HL-60/S4 treated with retinoic acid at 250 ng/mL for 4 days and 3 days (cell line): ENCODE results near the gene TGFBR3.
"Not testable (repeated sequence)": the region's sequence is repeated elsewhere in the genome, so short reads cannot be mapped to it uniquely, and the experiment has no call there.

ENCODE experiments used
- in situ Hi-C: fragments of 300-500 bp; cut with MboI; formaldehyde crosslinking; loops from 2 replicates; pipeline ENCODE4 v1.7.0; 2022; ENCODE audit warnings: low sequenced_read_pairs

Gene TGFBR3

DNA sequence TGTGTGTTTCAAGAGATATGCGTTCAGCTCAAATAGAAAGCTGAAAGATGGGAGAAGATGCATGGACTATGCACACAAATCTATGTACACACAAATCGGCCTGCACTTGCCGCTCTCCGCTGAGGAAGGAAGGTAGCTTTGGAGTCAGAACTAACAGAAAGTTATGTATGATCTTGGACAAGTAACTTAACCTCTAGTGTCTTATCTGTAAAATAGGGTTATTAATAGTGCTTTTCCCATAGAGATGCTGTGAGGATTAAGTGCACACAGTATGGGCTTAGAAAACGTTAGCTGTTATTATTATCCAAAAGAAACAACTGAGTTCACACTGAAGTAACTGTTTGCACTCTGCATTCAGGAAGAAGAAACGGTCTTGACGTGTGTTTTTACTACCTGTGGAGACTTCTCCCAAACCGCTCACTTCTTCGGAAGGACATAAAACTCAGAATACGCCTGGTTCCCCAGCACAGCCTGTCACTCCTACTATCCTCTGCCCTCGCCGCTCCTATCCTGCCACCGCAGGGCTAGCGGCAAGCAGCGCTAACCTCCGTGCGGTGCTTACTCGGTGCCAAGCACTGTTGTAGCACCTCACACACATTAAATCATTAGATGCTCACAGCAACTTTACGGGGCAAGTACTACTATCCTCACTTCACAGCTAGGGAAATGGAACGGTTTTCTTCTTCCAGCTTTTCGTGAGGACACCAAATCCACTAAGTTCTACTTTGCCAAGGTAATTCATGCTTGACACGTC, 1.3 kb downstream of the TGFBR3 start:
- in situ Hi-C loops, result no loop called here

- in situ Hi-C loops, result no loop called here
Observed at GRCh38 chr1:91883470-91883869, 2.5 kb downstream of the TGFBR3 start.

DNA sequence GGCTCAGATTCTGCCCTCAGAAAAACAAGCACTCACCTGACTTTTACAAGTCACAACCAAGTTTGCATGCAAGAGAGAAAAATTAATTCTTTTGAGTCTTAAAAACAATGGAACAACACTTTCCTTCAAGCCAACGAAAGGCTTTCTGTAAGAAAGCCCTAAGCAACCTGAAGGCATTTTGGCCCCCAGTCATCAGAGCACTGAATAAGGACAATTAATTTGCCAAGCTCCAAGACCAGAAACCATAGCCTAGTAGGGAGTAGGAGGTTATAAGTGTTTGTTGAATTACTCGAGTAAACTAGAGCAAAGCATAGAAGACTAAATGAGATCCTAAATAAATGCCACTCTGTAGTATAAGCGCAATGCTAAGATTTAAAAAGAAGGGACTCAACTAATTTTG, 4.7 kb downstream of the TGFBR3 start:
- in situ Hi-C loops, result no loop called here

DNA sequence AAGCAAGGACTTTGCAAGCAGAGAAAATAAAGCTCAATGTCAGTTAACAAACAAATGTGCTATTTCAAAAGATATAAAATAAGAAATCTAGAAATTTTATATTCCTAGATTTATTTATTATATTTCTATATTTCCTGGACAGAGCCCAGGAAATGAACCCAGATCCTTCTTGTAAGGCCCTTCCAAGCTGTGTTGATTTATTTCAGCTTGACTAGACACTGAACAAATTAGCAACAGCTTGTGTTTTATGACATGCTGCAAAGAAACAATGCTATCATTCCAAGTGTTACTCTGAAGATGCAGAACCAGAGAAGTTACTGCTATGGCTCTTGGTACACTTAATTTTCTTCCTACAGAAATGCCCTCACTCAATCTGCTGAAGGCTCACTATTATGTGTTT, 6.2 kb downstream of the TGFBR3 start:
- in situ Hi-C loops, result no loop called here

- in situ Hi-C loops, result no loop called here
Observed at GRCh38 chr1:91877574-91878208, 8.3 kb downstream of the TGFBR3 start.

DNA sequence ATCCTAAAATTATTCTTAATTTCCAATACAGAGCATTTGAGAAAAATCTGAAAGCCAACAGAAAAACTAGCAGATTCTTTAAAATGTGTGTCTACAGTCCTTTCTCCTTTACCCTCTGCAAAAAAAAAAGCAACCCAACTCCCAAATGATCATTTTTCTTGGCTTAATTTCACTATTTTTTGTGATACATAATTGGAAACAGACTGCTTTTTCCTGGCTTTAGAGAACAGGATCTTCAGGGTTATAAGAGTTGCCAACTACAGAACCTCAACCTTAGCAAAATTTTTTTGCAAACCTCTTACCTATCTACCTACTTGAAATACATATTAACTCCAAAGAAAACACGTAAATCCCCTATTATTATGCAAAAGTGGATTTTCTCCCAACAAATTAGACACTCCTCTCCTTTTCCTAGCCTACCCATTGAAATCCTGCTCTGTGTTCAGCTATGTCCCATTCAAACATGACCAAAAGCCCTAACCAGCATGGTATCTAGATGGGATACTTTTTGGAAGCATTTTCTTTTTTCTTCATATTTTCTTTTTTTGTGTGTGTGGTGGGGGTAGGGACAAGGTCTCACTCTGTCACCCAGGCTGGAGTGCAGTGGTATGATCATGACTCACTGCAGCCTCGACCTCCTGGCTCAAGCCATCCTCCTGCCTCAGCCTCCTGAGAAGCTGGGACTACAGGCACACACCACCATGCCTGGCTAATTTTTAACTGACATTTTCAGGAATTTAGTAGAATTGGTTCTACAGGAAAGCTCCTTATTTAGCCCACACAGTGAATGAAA, 9.0 kb downstream of the TGFBR3 start:
- in situ Hi-C loops, result no loop called here

GRCh38 chr1:91876040-91876470, 9.9 kb downstream of the TGFBR3 start:
- in situ Hi-C loops, result no loop called here

DNA sequence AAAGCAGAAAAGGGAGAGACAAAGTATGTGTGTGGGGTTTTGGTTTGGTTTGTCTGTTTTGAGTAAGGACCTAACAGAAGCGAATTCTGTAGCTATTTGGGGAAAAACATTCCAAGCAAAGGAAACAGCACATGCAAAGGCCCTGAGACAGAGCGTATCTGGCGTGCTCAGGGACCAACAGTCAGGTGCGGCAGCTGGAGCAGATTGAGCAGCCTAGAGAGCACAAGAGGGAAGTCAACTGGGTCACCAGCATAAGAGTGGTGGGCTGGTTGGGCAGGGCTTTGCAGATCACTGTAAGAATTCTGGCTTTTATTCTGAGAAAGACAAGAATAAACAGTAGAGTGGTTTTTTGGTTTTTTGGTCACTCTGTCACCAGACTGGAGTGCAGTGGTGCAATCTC, 11.8 kb downstream of the TGFBR3 start:
- in situ Hi-C loops, result no loop called here

DNA sequence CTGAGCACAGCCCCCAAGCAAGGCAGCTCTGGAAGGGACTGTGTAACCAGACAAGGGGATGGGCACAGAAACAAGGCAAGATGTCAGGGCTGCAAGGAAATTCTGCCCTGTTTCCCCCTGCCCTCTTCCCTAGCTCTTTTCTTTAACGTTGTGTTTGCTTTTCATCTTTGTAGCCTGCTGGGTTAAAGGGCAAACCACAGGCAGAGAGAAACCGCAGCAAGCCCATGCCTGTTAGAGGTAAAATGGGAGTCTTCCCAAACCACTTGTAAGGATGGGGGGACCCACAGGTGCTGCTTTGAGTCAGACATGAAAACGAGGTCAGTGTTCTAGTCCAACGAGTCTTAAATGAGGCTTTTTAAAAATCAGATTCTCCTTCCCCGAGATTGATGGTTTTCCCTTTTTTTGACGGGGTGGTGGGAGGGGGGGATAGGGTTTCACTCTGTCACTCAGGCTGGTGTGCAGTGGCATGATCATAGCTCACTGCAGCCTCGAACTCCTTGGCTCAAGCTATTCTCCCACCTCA, 13.3 kb downstream of the TGFBR3 start:
- in situ Hi-C loops, result no loop called here

GRCh38 chr1:91872000-91872399, 14.0 kb downstream of the TGFBR3 start:
- in situ Hi-C loops, result no loop called here

DNA sequence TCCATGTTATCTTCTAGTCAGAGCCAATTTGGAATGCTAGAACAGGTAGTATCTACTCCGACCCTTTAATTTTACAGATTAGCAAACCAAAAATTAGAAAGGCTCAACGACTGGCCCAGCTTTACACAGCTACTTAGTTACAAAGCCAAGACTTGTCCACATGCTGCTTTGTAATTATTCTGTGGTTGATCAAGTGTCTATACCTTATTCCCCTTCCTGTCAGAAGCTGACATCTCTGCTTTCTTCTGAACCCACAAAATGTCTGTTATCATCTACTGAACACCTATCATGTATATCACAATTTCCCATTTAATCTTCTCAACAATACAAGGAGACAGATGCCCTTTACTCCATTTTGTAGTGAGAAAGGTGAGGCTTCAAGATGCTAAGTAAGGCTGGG, 15.6 kb downstream of the TGFBR3 start:
- in situ Hi-C loops, result no loop called here

- in situ Hi-C loops, result no loop called here
Observed at GRCh38 chr1:91866425-91866824, 19.5 kb downstream of the TGFBR3 start.

GRCh38 chr1:91864017-91864700, 21.8 kb downstream of the TGFBR3 start:
- in situ Hi-C loops, result no loop called here

GRCh38 chr1:91863498-91863897, 22.5 kb downstream of the TGFBR3 start:
- in situ Hi-C loops, result no loop called here

DNA sequence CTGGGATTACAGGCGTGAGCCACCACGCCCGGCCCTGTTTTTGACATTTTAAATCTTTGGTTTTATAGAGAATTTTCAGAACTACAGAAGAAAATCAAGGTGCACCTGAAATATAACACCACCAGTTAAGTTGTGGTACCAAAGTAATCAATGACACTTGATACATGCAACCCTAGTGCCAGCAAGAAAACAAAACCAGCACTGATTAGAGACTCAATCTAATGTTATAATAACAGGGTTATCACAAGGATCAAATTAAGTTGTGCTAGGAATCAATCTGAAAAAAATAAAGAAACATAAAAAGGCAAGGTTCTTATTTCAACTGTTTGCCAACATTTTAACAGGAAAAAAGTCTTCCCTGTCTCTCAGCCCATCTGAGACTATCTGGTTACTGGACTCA, 23.8 kb downstream of the TGFBR3 start:
- in situ Hi-C loops, result no loop called here

- in situ Hi-C loops, result no loop called here
Observed at GRCh38 chr1:91857557-91858239, 28.3 kb downstream of the TGFBR3 start.

DNA sequence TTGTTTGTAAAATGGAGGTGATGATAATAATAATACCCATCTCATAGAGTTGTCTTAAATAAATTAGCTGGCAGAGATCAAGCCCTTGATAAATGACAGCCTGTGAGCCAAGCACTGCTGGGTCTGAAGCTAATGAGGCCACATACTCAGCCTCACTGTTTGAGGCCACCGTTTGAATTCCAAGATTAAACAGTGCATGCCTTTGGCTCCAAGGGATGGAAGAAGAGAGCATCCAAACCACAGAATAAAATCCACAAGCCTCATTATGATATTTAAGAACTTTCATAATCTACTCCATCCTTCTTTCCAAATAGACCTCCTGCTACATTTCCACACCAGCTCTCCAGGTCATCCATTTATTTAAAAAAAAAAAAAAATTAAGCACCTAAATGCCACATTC, 29.0 kb downstream of the TGFBR3 start:
- in situ Hi-C loops, result no loop called here

GRCh38 chr1:91854852-91855534, 31.0 kb downstream of the TGFBR3 start:
- in situ Hi-C loops, result no loop called here

- in situ Hi-C loops, result no loop called here
Observed at GRCh38 chr1:91853397-91853796, 32.6 kb downstream of the TGFBR3 start.

- in situ Hi-C loops, result not testable (repeated sequence)
Observed at GRCh38 chr1:91852011-91852410, 33.9 kb downstream of the TGFBR3 start.
